ENCODE measurements around the gene MAG. TPM values are rescaled to one million over a fixed set of nuclear protein-coding genes. Genes with fewer than 3 reads are reported as not detected.

Gene MAG
- total RNA-seq, 1 experiment from 2014 or later, result not detected

GRCh38 chr19:35357867-35358573 is 66.1 kb downstream of the MAG start, which contains the start of gene FFAR3:
TSS of gene FFAR3 (plus strand) at chr19:35358460. CDS start at chr19:35358891, 431 bp downstream.
- no peak within 1 kb of the TSS for H3T11ph ChIP-seq (ENCODE audit: low read length)
- no peak within 1 kb of the TSS for H2BK15ac ChIP-seq (ENCODE audit: low read depth, low read length)
- H3K4me1 Mint-ChIP-seq, result peaks cover 3 to 5% of the 10 kb centered on the region in 2 experiments; a peak in 3 of 4 replicates
- no peaks in the 10 kb centered on the region for H3K79me1 ChIP-seq (ENCODE audit: insufficient read depth, low read depth, low read length, poor library complexity, severe bottlenecking)
- no peak within 1 kb of the TSS for H3K27ac ChIP-seq (ENCODE audit: insufficient read length, low read depth, low read length)
- H3K9me3 ChIP-seq (ENCODE audit: control insufficient read depth, low read depth, low read length), result no peaks in the 10 kb centered on the region
- H3K36me3 Mint-ChIP-seq (ENCODE audit: insufficient read depth in 1 of 3, low read depth in 3 of 3), result no peaks in the 10 kb centered on the region
- no peak within 1 kb of the TSS for H4K5ac ChIP-seq (ENCODE audit: insufficient read length, low read depth, low read length)
- H3K4me2 ChIP-seq (ENCODE audit: insufficient read depth, insufficient read length, low read length), result no peak within 1 kb of the TSS
- no peak within 1 kb of the TSS for H3K14ac ChIP-seq (ENCODE audit: insufficient read depth, low read length)
- no peak within 1 kb of the TSS for H3K18ac ChIP-seq (ENCODE audit: insufficient read length, low read depth, low read length)
- H4K8ac ChIP-seq (replicated peaks; ENCODE audit: insufficient read length, low read depth, low read length), result no peak within 1 kb of the TSS
- no peak within 1 kb of the TSS for H2AFZ ChIP-seq (ENCODE audit: low read length)
- no peak for TF ChIP-seq CTCF (conservative IDR thresholded peaks at IDR 0.05)
- H2BK120ac ChIP-seq (ENCODE audit: low read depth, low read length, poor library complexity, severe bottlenecking), result no peak within 1 kb of the TSS
- H2AK5ac ChIP-seq (ENCODE audit: insufficient read length, low read length), result no peak within 1 kb of the TSS
- H3K27me3 ChIP-seq (ENCODE audit: insufficient read depth, low read length), result no peaks in the 10 kb centered on the region
- no peak within 1 kb of the TSS for H3K23ac ChIP-seq (ENCODE audit: insufficient read length, low read depth, low read length)
- H2BK12ac ChIP-seq (ENCODE audit: insufficient read length, low read depth, low read length), result no peak within 1 kb of the TSS
- no peak within 1 kb of the TSS for H2BK20ac ChIP-seq (ENCODE audit: low read depth, low read length, poor library complexity, severe bottlenecking)
- H3K4ac ChIP-seq (ENCODE audit: low read depth, low read length), result no peak within 1 kb of the TSS
- H4K91ac ChIP-seq (ENCODE audit: insufficient read length, low read depth, low read length), result no peak within 1 kb of the TSS
- H4K20me1 ChIP-seq (ENCODE audit: control insufficient read depth, insufficient read depth, insufficient read length), result peaks cover 4% of the 10 kb centered on the region
- H3K4me3 Mint-ChIP-seq, result no peak within 1 kb of the TSS
- H3K9ac ChIP-seq (ENCODE audit: extremely low read depth, insufficient read length, low read length), result no peak within 1 kb of the TSS
- no CpG with 5 or more reads among the region's 18 CpGs for WGBS (ENCODE audit: extremely low coverage, insufficient read length, low lambda C conversion rate)
- H2BK5ac ChIP-seq (ENCODE audit: insufficient read length, low read length), result no peak within 1 kb of the TSS
- H3K23me2 ChIP-seq (ENCODE audit: insufficient read length, low read depth, low read length, poor library complexity, severe bottlenecking), result no peaks in the 10 kb centered on the region
- H3K56ac ChIP-seq (ENCODE audit: insufficient read length, low read depth, low read length), result no peak within 1 kb of the TSS
- no peaks in the 10 kb centered on the region for H3K9me3 Mint-ChIP-seq
- DNase-seq, result no peak
- H3K79me2 ChIP-seq (ENCODE audit: insufficient read depth, low read length), result no peaks in the 10 kb centered on the region
- H3K4me1 ChIP-seq (ENCODE audit: insufficient read depth, low read length), result no peaks in the 10 kb centered on the region
- H3K27me3 Mint-ChIP-seq (ENCODE audit: low read depth), result no peaks in the 10 kb centered on the region; the same call in none of the 2 replicates
- no peak within 1 kb of the TSS for H3K27ac Mint-ChIP-seq

Data from H9 (cell line).